Retina (tissue), 1 donor: ENCODE measurements around the gene LYSMD2.

Experiments used
- DNase-seq: peaks from one replicate; pipeline ENCODE4 v3.0.0-alpha.2; 2016

LYSMD2 gene

DNA sequence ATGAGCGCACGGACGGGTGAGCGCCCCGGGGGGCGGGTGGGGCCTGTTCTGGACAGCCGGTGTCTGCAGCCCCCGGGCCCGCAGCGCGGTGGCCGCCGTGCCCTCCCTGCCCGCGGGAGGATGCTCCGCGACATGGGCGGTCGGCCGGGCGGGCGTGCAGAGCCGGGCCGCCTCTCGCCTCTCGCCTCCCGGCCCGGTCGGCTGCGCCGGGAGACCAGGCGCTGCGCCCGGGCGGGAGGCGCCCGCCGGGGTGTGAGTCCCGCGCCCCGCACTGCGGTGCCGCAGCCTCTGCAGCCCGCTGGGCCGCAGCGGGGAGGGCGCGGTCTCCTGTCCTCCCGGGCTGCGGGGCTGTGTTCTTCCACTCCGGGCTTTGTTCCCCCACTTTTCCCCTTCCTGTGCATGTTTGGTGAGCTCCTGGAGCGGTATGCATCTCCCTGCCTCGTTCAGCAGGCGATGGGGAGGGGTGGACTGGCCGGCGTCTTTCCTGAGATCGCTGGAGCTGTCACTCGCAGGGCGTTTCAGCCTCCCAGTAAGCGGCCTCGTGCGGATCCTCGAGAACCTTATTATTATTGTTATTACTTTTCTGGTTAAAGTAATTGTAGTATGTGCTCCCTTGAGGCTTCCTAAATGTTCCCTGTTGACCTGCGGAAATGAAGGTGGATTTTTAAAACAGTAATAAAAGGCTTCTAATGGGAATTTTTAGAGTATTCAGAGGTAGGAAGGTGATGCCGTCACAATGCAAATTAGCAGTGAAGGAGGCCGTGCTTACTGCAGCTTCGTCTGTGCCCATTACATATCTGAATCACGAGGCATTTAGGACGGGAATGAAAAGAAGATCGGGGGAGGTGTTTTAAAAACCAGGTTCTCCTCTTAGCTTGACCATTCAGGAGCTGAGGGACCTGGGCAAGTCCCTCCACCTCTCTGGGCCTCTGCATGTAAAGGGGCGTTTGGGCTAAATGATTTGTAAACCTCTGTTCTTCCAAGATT is 14.5 kb upstream of the LYSMD2 start:
- DNase-seq = peak; percentile 81

DNA sequence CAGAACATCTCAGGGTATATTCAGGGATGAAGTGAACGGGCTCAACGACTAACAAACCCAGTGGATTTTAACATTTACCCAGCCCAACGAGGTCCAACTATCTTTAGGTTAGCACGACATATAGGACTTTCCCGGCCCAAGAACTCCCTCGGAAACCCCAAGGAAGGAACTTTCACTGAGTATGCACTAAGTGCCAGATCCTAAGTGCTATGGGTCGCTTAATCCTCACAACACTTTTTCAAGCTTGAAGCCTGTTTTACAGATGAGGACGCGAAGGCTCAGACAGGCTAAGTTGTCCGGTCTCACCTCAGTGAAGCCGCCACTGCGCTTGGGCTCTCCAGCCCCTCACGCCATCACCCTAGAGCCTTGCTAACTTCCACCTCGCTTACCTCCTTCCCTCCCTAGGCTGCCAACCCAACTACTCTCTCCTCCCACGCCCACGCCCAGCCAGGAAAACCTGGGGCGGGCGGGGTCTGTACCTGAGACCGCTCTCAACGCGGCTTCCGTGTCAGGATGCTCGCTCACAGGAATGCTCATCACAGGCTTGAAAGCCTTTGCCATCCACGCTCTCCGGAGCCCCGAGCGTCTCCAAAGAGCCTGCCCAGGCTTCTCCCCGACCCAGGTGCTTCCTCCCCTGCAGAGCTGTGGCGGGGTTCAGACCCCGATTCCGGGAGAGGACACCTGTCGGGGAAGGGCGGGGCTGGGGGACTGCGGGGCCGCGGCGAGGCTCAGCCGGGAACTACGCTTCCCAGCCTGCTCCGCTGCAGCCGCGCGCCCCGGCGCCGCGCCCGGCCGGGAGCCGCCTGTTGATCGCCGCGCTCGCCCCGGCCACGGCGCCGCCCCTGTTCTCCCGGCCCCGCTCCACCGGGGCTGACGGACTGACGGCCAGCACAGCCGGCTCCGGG is 13.6 kb upstream of the LYSMD2 start, which contains the start of gene TMOD2:
TSS of gene TMOD2 (plus strand) at position 806 of the 905 bp plus-strand sequence. CDS start 14,845 bp downstream, outside the sequence.
- peak; percentile 75 for DNase-seq

GRCh38 chr15:51750186-51750585 is 12.7 kb upstream of the LYSMD2 start:
- no peak for DNase-seq

DNA sequence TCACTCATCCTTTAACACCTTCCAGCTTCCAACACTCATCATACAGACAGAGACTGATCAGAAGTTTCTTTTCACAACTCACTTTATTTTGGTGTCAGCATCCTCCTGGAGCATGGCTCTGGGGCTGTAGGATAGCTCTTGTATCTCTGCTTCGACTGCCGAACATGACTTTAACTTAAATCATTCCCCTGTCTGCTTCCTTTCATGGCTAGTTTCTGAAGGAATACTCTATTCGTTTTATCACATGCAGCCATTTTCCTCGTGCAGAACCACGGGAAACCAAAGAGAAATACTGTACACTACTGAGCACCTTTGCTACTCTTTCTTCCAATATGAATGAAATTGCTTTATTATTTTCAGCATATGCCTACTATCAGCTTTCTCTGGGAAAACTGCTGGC is 11.9 kb upstream of the LYSMD2 start:
- no peak for DNase-seq

DNA sequence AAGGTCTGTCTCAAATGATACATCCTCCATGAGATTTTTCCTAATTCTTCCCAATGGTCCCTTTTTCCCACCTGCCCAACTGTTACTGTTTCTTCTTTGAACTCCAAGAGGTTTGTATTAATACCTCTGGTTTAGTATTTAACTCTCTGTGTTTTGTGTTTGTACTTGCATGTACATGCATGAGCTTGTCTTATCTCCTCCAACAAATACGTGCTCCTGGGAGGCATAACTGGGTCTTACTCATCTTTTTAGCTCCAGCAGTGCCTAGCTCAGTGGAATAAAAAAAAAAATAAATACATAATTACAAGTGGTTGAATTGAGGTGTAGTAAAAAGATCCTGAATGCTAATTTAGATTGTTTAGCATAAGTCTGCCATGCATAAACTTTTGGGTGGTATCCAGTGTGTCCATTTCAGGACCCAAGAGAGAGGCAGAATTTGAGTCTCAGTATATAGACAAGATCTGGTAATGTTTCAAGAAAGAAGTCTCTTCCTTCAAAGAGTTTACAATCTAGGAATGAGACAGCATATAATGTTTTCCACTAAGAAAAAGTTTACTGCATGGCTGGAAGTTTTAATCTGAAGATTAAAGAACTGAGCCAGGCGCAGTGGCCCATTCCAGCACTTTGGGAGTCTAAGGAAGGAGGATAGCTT is 1.7 kb upstream of the LYSMD2 start:
- DNase-seq = no peak

- no peak for DNase-seq
These were observed 1.1 kb upstream of the LYSMD2 start for GRCh38 chr15:51738553-51738952.

GRCh38 chr15:51736751-51737521 is 519 bp downstream of the LYSMD2 start:
- DNase-seq = peak; percentile 57

DNA sequence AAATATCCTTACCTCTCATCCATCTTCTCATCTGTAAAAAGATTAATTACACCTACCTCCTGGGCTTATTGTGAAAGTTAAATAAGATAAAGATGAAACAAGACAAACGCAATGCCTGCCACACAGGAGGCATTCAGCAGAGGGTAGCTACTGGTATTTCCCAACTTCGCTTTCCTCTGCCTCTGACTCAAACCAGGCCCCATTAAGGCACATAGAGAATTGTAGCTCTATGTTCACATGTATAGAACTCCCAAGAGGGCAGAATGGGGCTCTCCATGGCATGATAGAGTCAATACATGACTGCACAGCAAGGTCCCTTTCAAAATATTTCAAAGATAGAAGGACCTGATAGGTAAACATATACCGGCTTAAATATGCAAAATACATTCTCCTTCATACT is 1.4 kb downstream of the LYSMD2 start:
- DNase-seq = no peak

GRCh38 chr15:51735228-51736010 is 2.0 kb downstream of the LYSMD2 start:
- DNase-seq = no peak

- DNase-seq = no peak
These were observed 4.8 kb downstream of the LYSMD2 start for GRCh38 chr15:51732646-51733045.

DNA sequence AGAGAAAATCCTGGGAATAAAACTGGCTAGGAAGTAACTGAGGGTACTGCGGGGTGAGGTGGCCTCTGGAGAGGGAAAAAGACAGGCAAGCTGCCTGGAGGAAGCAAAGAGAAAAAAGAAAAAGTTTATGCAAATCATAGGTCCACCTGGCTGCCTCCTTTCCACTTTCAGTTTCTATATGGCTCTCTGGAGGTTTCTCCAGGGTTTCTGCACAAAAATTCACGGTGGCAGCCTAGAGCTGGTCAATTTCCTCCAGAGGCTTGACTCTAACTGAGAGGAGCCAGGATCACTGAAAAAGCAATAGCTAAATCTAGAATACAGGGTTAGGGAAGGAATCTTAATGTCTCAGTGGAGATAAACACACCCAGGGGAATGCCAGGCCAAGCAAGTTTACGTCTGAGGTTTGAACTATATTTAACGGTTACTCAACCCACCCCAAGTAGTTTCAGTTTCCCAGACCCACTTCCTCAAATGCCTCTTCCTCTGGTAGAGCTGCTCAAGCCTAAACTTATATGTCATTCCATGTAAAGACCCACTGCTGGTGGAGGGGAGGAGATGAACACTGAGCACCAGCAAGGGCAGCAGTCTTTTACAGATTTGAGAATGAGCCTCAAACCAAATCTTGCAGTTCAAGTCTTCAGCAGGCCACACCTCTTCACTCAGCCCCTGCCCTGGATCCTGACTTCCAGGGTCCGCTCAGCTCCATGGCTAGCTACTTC is 5.7 kb downstream of the LYSMD2 start:
- DNase-seq = no peak

GRCh38 chr15:51727141-51727897 is 10.1 kb downstream of the LYSMD2 start:
- no peak for DNase-seq

DNA sequence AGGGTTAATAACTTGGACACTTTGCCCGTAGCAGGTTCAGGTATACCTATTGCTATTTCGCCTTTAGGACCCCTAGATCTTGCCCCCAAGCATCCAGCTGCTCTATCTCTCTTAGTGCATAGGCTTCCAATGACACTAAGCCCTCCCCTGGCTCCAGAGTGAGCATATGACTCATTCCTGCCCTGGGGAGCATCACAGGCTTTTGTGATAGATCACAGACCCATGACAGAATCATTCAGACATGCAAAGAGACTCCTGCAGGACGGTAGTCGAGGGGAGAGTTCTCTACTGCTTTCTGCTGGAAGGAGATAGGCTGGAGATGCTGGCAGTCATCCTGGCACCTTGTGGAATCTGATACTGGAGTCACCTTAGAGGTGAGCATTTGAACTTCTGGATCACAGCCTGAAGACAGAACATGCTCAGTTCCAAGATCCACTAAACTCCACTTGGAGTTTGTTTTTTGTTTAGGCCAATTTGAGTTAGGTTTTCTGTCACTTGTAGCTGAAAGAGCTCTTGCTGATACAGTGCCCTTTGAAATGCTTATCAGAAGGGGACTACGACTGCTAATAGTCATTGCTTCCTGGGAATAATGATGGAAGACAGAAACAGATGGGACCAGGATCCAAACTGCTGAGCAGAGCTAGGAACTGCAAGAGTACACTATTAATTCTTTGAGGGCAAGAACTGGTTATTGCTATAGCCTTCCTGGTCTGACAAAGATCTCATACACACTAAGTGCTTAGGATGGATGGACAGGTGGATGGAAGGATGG is 11.0 kb downstream of the LYSMD2 start:
- peak; percentile 53 for DNase-seq

GRCh38 chr15:51724673-51725072 is 12.8 kb downstream of the LYSMD2 start:
- DNase-seq = no peak

DNA sequence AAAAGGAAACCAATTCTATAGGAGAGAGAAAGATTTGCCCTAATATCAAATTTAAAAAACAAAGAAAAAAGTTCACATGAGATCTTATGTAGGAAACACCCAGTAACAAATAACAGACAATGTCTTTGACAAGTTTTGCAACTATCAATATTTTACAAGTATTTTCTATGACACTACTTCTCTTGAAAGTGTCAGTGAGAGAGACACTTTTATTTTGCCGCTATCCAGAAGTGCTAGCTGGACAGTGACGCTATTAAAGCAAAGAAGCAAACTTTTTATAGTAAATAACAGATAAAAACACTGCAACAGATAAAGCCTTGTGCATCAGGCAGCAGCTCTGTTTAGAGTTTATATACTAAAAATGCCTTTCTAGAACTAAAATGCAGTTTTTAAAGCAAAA is 13.3 kb downstream of the LYSMD2 start:
- no peak for DNase-seq

- no peak for DNase-seq
These were observed 16.1 kb downstream of the LYSMD2 start for GRCh38 chr15:51721199-51721960.

DNA sequence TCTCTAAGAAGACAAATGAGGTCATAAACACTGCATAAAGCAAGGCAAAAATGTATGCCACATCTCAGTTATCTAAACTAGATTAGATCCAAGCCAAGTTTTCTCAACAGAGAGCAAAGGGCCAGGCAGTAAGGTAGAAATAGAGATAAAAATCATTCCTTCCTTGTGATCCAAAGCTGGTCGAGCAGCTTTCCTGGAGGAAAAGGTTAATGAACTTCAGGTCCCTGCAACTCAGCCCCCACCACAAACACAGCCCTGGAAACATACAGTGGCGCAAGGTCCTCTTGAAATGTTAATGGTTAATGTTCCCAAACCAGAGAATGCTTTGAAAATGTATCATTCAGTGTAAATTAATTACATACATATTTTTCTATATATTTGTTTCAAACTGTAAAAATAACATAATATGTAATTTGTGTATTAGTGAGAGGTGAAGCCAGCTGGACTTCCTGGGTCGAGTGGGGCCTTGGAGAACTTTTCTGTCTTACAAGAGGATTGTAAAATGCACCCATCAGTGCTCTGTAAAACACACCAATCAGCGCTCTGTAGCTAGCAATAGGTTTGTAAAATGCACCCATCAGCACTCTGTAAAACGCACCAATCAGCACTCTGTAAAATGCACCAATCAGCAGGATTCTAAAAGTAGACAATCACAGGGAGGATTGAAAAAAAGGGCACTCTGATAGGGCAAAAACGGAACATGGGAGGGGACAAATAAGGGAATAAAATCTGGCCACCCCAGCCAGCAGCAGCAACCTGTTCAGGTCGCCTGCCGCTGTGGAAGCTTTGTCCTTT is 17.1 kb downstream of the LYSMD2 start:
- no peak for DNase-seq
